IMR-90 (cell line): ENCODE results near the gene VPS41. TPM values are rescaled to one million over a fixed set of nuclear protein-coding genes. Genes with fewer than 3 reads are reported as not detected.

Experiments used
- ATAC-seq: fragments of 200-7000 bp; cut with Tn5 transposase; 2 replicates; pipeline ENCODE4 v1.9.1; 2020; ENCODE audit warnings: low read depth, mild to moderate bottlenecking, moderate library complexity
- BruUV-seq: library from RNA; stranded (reverse); fragments of 400-500 nt; replicated peaks from 2 replicates; lab custom pipeline; 2021; lab: Mats Ljungman, UMichigan
- CTCF ChIA-PET: fragments of 300-600 bp; formaldehyde crosslinking; extraction: SDS; loops from one replicate; lab custom pipeline; 2021; ENCODE audit warnings: antibody characterized with exemption; lab: Yijun Ruan, JAX
- POLR2A ChIA-PET: fragments of 300-600 bp; sonication (Branson Sonifier 250); formaldehyde crosslinking; loops from one replicate; lab custom pipeline; 2022; ENCODE audit warnings: antibody characterized with exemption; ENCODE audit not compliant: unreplicated experiment; lab: Charles Lee
- DNase-seq: peaks from one replicate; pipeline ENCODE4 v3.0.0; 2013
- H2AFZ ChIP-seq: replicated peaks from 2 replicates; pipeline ENCODE3; 2013; ENCODE audit warnings: low read length, mild to moderate bottlenecking; ENCODE audit not compliant: poor library complexity
- H2AK5ac ChIP-seq: 2 replicates; pipeline ENCODE4 v1.6.1; 2013; ENCODE audit warnings: low read depth, low read length, inconsistent platforms
- H2AK9ac ChIP-seq: replicated peaks from 2 replicates; pipeline ENCODE3; 2013; ENCODE audit warnings: mild to moderate bottlenecking, low read depth, low read length, moderate library complexity; ENCODE audit not compliant: poor library complexity
- H2BK120ac ChIP-seq: 2 replicates; pipeline ENCODE4 v1.6.1; 2013; ENCODE audit warnings: low read depth, low read length, inconsistent platforms
- H2BK15ac ChIP-seq: 3 replicates; pipeline ENCODE4 v1.6.1; 2013; ENCODE audit warnings: low read depth, low read length, inconsistent platforms
- H2BK20ac ChIP-seq: 2 replicates; pipeline ENCODE4 v1.6.1; 2013; ENCODE audit warnings: low read depth, mild to moderate bottlenecking, inconsistent platforms, low read length, moderate library complexity
- H2BK5ac ChIP-seq: 2 replicates; pipeline ENCODE4 v1.6.1; 2013; ENCODE audit warnings: mild to moderate bottlenecking, low read depth, low read length, inconsistent platforms; ENCODE audit not compliant: poor library complexity, severe bottlenecking
- H3K14ac ChIP-seq: replicated peaks from 2 replicates; pipeline ENCODE4 v1.6.1; 2013; ENCODE audit warnings: low read depth, low read length, inconsistent platforms
- H3K18ac ChIP-seq: 2 replicates; pipeline ENCODE4 v1.6.1; 2013; ENCODE audit warnings: low read depth, low read length, control low read depth
- H3K23ac ChIP-seq: 2 replicates; pipeline ENCODE4 v1.6.1; 2013; ENCODE audit warnings: low read depth, low read length, inconsistent platforms
- H3K27ac ChIP-seq: 2 replicates; pipeline ENCODE4 v1.5.1; 2013; ENCODE audit warnings: mild to moderate bottlenecking, control low read depth, low read length; ENCODE audit not compliant: insufficient read depth
- H3K27me3 ChIP-seq: 2 replicates; pipeline ENCODE4 v1.6.1; 2013; ENCODE audit warnings: low read length; ENCODE audit not compliant: control insufficient read depth, insufficient read depth
- H3K36me3 ChIP-seq: 2 replicates; pipeline ENCODE4 v1.6.1; 2013; ENCODE audit warnings: low read length, mixed read lengths; ENCODE audit not compliant: control insufficient read depth, insufficient read depth
- H3K4ac ChIP-seq: 2 replicates; pipeline ENCODE4 v1.6.1; 2013; ENCODE audit warnings: low read depth, low read length, inconsistent platforms
- H3K4me1 ChIP-seq: 2 replicates; pipeline ENCODE4 v1.6.1; 2013; ENCODE audit warnings: low read length, mixed read lengths; ENCODE audit not compliant: control insufficient read depth, insufficient read depth
- H3K4me2 ChIP-seq: 2 replicates; pipeline ENCODE4 v1.6.1; 2013; ENCODE audit warnings: low read depth, mild to moderate bottlenecking, control low read depth, low read length, moderate library complexity
- H3K4me3 ChIP-seq: 2 replicates; pipeline ENCODE4 v1.5.1; 2013; ENCODE audit warnings: low read depth, mild to moderate bottlenecking, control low read depth, low read length, moderate library complexity; ENCODE audit not compliant: insufficient read depth
- H3K56ac ChIP-seq: 2 replicates; pipeline ENCODE4 v1.6.1; 2013; ENCODE audit warnings: low read length, inconsistent platforms; ENCODE audit not compliant: insufficient read depth; ENCODE audit errors: extremely low read depth
- H3K79me1 ChIP-seq, 2 experiments: 2 replicates each; pipeline ENCODE4 v1.6.1; 2013; ENCODE audit warnings: low read length in 2 of 2, inconsistent platforms in 1 of 2, low read depth in 1 of 2
- H3K9ac ChIP-seq: 2 replicates; pipeline ENCODE4 v1.6.1; 2013; ENCODE audit warnings: low read depth, low read length, control low read depth
- H3K9me1 ChIP-seq: 2 replicates; pipeline ENCODE4 v1.6.1; 2013; ENCODE audit warnings: low read length, inconsistent platforms; ENCODE audit not compliant: insufficient read depth
- H3K9me3 ChIP-seq: 2 replicates; pipeline ENCODE4 v1.6.1; 2013; ENCODE audit warnings: low read length; ENCODE audit not compliant: control insufficient read depth, insufficient read depth
- H4K20me1 ChIP-seq: 2 replicates; pipeline ENCODE4 v1.6.1; 2013; ENCODE audit warnings: low read length, inconsistent platforms; ENCODE audit not compliant: insufficient read depth
- H4K5ac ChIP-seq: 2 replicates; pipeline ENCODE4 v1.6.1; 2013; ENCODE audit warnings: mild to moderate bottlenecking, low read depth, low read length, control low read depth
- H4K8ac ChIP-seq, 2 experiments: 2 replicates each; pipeline ENCODE4 v1.6.1; 2013; ENCODE audit warnings: low read depth in 2 of 2, low read length in 2 of 2, control low read depth in 1 of 2, inconsistent platforms in 1 of 2
- H4K91ac ChIP-seq: 2 replicates; pipeline ENCODE4 v1.6.1; 2013; ENCODE audit warnings: low read depth, low read length, inconsistent platforms; ENCODE audit not compliant: insufficient read depth
- BHLHE40 ChIP-seq: fragments of 150-350 bp; IDR thresholded peaks from 2 replicates; pipeline ENCODE4 v1.6.1; 2016; ENCODE audit warnings: mild to moderate bottlenecking, low read depth, low read length
- ELK1 ChIP-seq: fragments of 150-350 bp; IDR thresholded peaks from 2 replicates; pipeline ENCODE4 v1.6.1; 2016; ENCODE audit warnings: low read depth, mild to moderate bottlenecking, low read length, moderate library complexity, borderline replicate concordance
- MAFK ChIP-seq: IDR thresholded peaks from 2 replicates; pipeline ENCODE4 v1.6.1; 2012; ENCODE audit warnings: low read depth, low read length, improper control_type of control experiment
- MAZ ChIP-seq: IDR thresholded peaks from 2 replicates; pipeline ENCODE4 v1.6.1; 2012; ENCODE audit warnings: low read depth, mild to moderate bottlenecking, low read length, improper control_type of control experiment, moderate library complexity, borderline replicate concordance
- RAD21 ChIP-seq: IDR thresholded peaks from 2 replicates; pipeline ENCODE4 v1.6.1; 2012; ENCODE audit warnings: low read length, improper control_type of control experiment
- RCOR1 ChIP-seq: IDR thresholded peaks from 2 replicates; pipeline ENCODE4 v1.6.1; 2012; ENCODE audit warnings: mild to moderate bottlenecking, low read length, improper control_type of control experiment; ENCODE audit not compliant: insufficient replicate concordance
- SMC3 ChIP-seq: fragments of 150-350 bp; IDR thresholded peaks from 2 replicates; pipeline ENCODE4 v1.6.1; 2016; ENCODE audit warnings: low read depth, mild to moderate bottlenecking, antibody characterized with exemption, low read length, moderate library complexity
- WGBS, 2 experiments: methylation state at CpG; one replicate each; pipeline versions ENCODE4 v1.1.5 to v1.1.7; 2013; ENCODE audit warnings: missing lambda C conversion rate in 2 of 2; ENCODE audit not compliant: insufficient read length in 1 of 2; ENCODE audit errors: extremely low coverage in 2 of 2; 5-methylcytosine and 5-hydroxymethylcytosine counted together
- dilution Hi-C: fragments of 300-500 bp; cut with HindIII; formaldehyde crosslinking; loops from one replicate; pipeline ENCODE4 v1.14.3; 2018; ENCODE audit warnings: low sequenced_read_pairs; ENCODE audit not compliant: unreplicated experiment
- in situ Hi-C: fragments of 300-500 bp; cut with MboI; formaldehyde crosslinking; loops from 3 replicates; pipeline ENCODE4 v1.14.3; 2019; ENCODE audit warnings: low sequenced_read_pairs, inconsistent platforms, mixed read lengths
- intact Hi-C: fragments of 100-400 bp; cut with micrococcal nuclease; formaldehyde crosslinking; loops from 2 replicates; pipeline ENCODE4 v1.10.0; 2022
- polyA plus RNA-seq, 3 experiments: library from polyadenylated mRNA; depleted of rRNA; stranded (reverse); fragments of >200 nt; gene quantifications; 2 replicates each; pipeline ENCODE4 v1.2.3, GENCODE V29; 2012; ENCODE audit warnings: low replicate concordance in 1 of 3
- total RNA-seq: library from RNA; depleted of rRNA; stranded (reverse); fragments of >200 nt; gene quantifications from 2 replicates; pipeline ENCODE4 v1.2.3, GENCODE V29; 2012

VPS41 gene
- total and polyA plus RNA-seq, 2 of the 4 experiments (the other 2 are of a cell fraction): 16.0 to 28.0 TPM

GRCh38 chr7:38703093-38703492 lies 205.9 kb downstream of the VPS41 start:
- no peak overlapping the region for H3K4me3 ChIP-seq
- no peaks in the 10 kb centered on the region for H3K79me1 ChIP-seq
- H3K18ac ChIP-seq: no peak overlapping the region
- no peak overlapping the region for H2AK9ac ChIP-seq
- H4K20me1 ChIP-seq: no peaks in the 10 kb centered on the region
- H4K8ac ChIP-seq: no peak overlapping the region
- H3K9me1 ChIP-seq: no peaks in the 10 kb centered on the region
- intact Hi-C loops: no loop called here
- H3K27me3 ChIP-seq: no peaks in the 10 kb centered on the region; the same call in 1 of the 2 replicates
- H3K4me2 ChIP-seq: no peak overlapping the region
- H3K36me3 ChIP-seq: no peaks in the 10 kb centered on the region
- H3K56ac ChIP-seq: no peak overlapping the region
- H3K27ac ChIP-seq: no peak overlapping the region
- in situ Hi-C loops: no loop called here
- H2AK5ac ChIP-seq: no peak overlapping the region
- H2BK20ac ChIP-seq: no peak overlapping the region
- ATAC-seq (no peak), DNase-seq (no peak)
- H3K4ac ChIP-seq: no peak overlapping the region
- H3K23ac ChIP-seq: no peak overlapping the region
- H2BK5ac ChIP-seq: no peak overlapping the region
- POLR2A ChIA-PET: no interaction called here
- H2BK15ac ChIP-seq: no peak overlapping the region
- H3K4me1 ChIP-seq: peaks cover 3% of the 10 kb centered on the region; the same call in 1 of the 2 replicates
- H3K14ac ChIP-seq: no peak overlapping the region
- TF ChIP-seq BHLHE40 (no peak), ELK1 (no peak), MAZ (no peak), RCOR1 (no peak), SMC3 (no peak), RAD21 (no peak), MAFK (no peak)
- H4K91ac ChIP-seq: no peak overlapping the region
- H4K5ac ChIP-seq: no peak overlapping the region
- dilution Hi-C loops: no loop called here
- no peaks in the 10 kb centered on the region for H3K9me3 ChIP-seq
- H3K9ac ChIP-seq: no peak overlapping the region
- no TSS peak for BruUV-seq
- no peak overlapping the region for H2BK120ac ChIP-seq
- CTCF ChIA-PET: no interaction called here
- WGBS, 2 experiments: no CpG with 5 or more reads among the region's 4 CpGs
- H2AFZ ChIP-seq: no peak overlapping the region
